PC-3 (cell line): ENCODE results near the gene FRAT2. TPM values are rescaled to one million over a fixed set of nuclear protein-coding genes. Genes with fewer than 3 reads are reported as not detected.

ENCODE experiments used
- ATAC-seq: fragments of 200-7000 bp; cut with Tn5 transposase; 2 replicates; pipeline ENCODE4 v1.9.1; 2020; ENCODE audit warnings: mild to moderate bottlenecking, moderate library complexity
- BruUV-seq: library from RNA; stranded (reverse); fragments of 400-500 nt; replicated peaks from 2 replicates; lab custom pipeline; 2021; lab: Mats Ljungman, UMichigan
- CTCF ChIA-PET: fragments of 300-600 bp; sonication (Branson Sonifier 250); formaldehyde crosslinking; loops from one replicate; lab custom pipeline; 2022; ENCODE audit warnings: antibody characterized with exemption; lab: Charles Lee
- POLR2A ChIA-PET: fragments of 300-600 bp; sonication (Branson Sonifier 250); formaldehyde crosslinking; loops from one replicate; lab custom pipeline; 2022; ENCODE audit warnings: antibody characterized with exemption; ENCODE audit not compliant: unreplicated experiment; lab: Charles Lee
- DNase-seq: peaks from one replicate; pipeline ENCODE4 v3.0.0-alpha.2; 2015
- H2AFZ ChIP-seq: fragments of 300-600 bp; sonication (generic); 2 replicates; pipeline ENCODE4 v1.6.0; 2016; ENCODE audit warnings: antibody characterized with exemption, low read length
- H3F3A ChIP-seq: fragments of 300-600 bp; sonication (generic); one replicate; pipeline ENCODE4 v1.6.0; 2017; ENCODE audit warnings: antibody characterized with exemption, low read length, control low read depth, mild to moderate bottlenecking; ENCODE audit not compliant: unreplicated experiment
- H3K27ac ChIP-seq: fragments of 300-600 bp; sonication (generic); 2 replicates; pipeline ENCODE4 v1.5.1; 2016; ENCODE audit warnings: mild to moderate bottlenecking, low read length
- H3K27me3 ChIP-seq: fragments of 300-600 bp; sonication (generic); 2 replicates; pipeline ENCODE4 v1.6.1; 2016; ENCODE audit warnings: low read length, mixed read lengths
- H3K36me3 ChIP-seq: fragments of 300-600 bp; sonication (generic); 2 replicates; pipeline ENCODE4 v1.6.1; 2016; ENCODE audit warnings: low read depth, mixed run types, low read length, mixed read lengths
- H3K4me1 ChIP-seq: fragments of 300-600 bp; sonication (generic); 2 replicates; pipeline ENCODE4 v1.5.1; 2016; ENCODE audit warnings: low read length; ENCODE audit not compliant: insufficient read depth
- H3K4me2 ChIP-seq: fragments of 300-600 bp; sonication (generic); 2 replicates; pipeline ENCODE4 v1.6.0; 2016; ENCODE audit warnings: low read length
- H3K4me3 ChIP-seq: fragments of 300-600 bp; sonication (generic); 2 replicates; pipeline ENCODE4 v1.5.1; 2016; ENCODE audit warnings: mild to moderate bottlenecking, low read length, mixed read lengths
- H3K79me2 ChIP-seq: fragments of 300-600 bp; sonication (generic); 2 replicates; pipeline ENCODE4 v1.6.1; 2017; ENCODE audit warnings: low read length, mixed read lengths
- H3K9ac ChIP-seq: fragments of 300-600 bp; sonication (generic); 2 replicates; pipeline ENCODE4 v1.6.0; 2016; ENCODE audit warnings: mild to moderate bottlenecking, low read length
- H3K9me2 ChIP-seq: fragments of 300-600 bp; sonication (generic); replicated peaks from 2 replicates; pipeline ENCODE4 v1.6.1; 2016; ENCODE audit warnings: mixed run types, low read length, mixed read lengths
- H3K9me3 ChIP-seq: fragments of 300-600 bp; sonication (generic); 2 replicates; pipeline ENCODE4 v1.6.1; 2016; ENCODE audit warnings: low read length, mixed read lengths
- H4K20me1 ChIP-seq: fragments of 300-600 bp; sonication (generic); 2 replicates; pipeline ENCODE4 v1.6.1; 2016; ENCODE audit warnings: low read length, mixed read lengths
- EZH2 ChIP-seq: fragments of 300-600 bp; sonication (generic); IDR thresholded peaks from one replicate; pipeline ENCODE4 v1.6.1; 2017; ENCODE audit warnings: antibody characterized with exemption, mild to moderate bottlenecking, low read length; ENCODE audit not compliant: unreplicated experiment
- EZH2phosphoT487 ChIP-seq: fragments of 300-600 bp; sonication (generic); IDR thresholded peaks from 2 replicates; pipeline ENCODE4 v1.6.1; 2018; ENCODE audit warnings: mild to moderate bottlenecking, antibody characterized with exemption, low read length, borderline replicate concordance
- intact Hi-C: fragments of 100-400 bp; cut with micrococcal nuclease; formaldehyde crosslinking; loops from 2 replicates; pipeline ENCODE4 v1.9.0; 2023
- total RNA-seq: library from RNA; depleted of rRNA; stranded (reverse); fragments of >200 nt; gene quantifications from 2 replicates; pipeline ENCODE4 v1.2.3, GENCODE V29; 2014
- TF ChIP-seq, protein P1 (sequence below): fragments of 300-600 bp; sonication (generic); conservative IDR thresholded peaks from 2 replicates; pipeline ENCODE4 v1.5.1; 2017; ENCODE audit warnings: antibody characterized with exemption, low read depth, mild to moderate bottlenecking, low read length

Gene FRAT2
- total RNA-seq, 1 experiment from 2014 or later: 19.2 TPM

DNA sequence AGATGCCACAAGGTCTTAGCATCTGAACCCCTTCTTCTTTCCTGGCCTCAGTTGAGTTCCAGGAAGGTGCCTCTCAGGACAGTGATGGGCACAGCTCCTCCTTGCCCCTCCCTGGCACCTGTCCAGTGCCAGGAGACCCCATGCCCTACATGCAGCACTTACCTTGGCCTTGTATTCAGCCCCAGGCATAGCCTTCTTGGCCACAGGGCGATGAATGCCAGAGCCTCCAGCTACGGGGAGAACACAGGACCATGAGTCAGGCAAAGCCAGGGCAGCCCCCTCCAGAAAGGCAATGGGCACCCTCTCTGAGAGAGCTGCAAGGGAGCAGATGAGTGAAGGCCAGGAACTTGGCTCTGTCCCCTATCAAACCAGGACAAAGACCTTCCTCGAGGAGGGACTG lies 24.3 kb upstream of the FRAT2 start:
- Histone ChIP-seq H3K9me2 (no peaks in the 10 kb centered on the region), H4K20me1 (no peaks in the 10 kb centered on the region), H3F3A (no peaks in the 10 kb centered on the region), H3K4me1 (no peaks in the 10 kb centered on the region), H3K4me3 (no peak overlapping the region), H3K27me3 (no peaks in the 10 kb centered on the region), H3K9me3 (no peaks in the 10 kb centered on the region), H2AFZ (no peak overlapping the region), H3K9ac (no peak overlapping the region), H3K36me3 (peaks cover 15% of the 10 kb centered on the region), H3K4me2 (no peak overlapping the region), H3K27ac (no peak overlapping the region), H3K79me2 (no peaks in the 10 kb centered on the region)
- ChIA-PET CTCF (no interaction called here), POLR2A (no interaction called here)
- ATAC-seq (no peak), DNase-seq (no peak)
- TF ChIP-seq, protein P1, sequence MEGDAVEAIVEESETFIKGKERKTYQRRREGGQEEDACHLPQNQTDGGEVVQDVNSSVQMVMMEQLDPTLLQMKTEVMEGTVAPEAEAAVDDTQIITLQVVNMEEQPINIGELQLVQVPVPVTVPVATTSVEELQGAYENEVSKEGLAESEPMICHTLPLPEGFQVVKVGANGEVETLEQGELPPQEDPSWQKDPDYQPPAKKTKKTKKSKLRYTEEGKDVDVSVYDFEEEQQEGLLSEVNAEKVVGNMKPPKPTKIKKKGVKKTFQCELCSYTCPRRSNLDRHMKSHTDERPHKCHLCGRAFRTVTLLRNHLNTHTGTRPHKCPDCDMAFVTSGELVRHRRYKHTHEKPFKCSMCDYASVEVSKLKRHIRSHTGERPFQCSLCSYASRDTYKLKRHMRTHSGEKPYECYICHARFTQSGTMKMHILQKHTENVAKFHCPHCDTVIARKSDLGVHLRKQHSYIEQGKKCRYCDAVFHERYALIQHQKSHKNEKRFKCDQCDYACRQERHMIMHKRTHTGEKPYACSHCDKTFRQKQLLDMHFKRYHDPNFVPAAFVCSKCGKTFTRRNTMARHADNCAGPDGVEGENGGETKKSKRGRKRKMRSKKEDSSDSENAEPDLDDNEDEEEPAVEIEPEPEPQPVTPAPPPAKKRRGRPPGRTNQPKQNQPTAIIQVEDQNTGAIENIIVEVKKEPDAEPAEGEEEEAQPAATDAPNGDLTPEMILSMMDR: no peak
- TF ChIP-seq EZH2phosphoT487 (no peak), EZH2 (no peak)
- intact Hi-C loops: no loop called here
- no TSS peak for BruUV-seq

GRCh38 chr10:97358349-97358748 lies 23.8 kb upstream of the FRAT2 start:
- H3K36me3 ChIP-seq: peaks cover 15% of the 10 kb centered on the region
- no peak overlapping the region for H2AFZ ChIP-seq
- no peak for DNase-seq
- no peaks in the 10 kb centered on the region for H3F3A ChIP-seq
- intact Hi-C loops: no loop called here
- no peaks in the 10 kb centered on the region for H3K9me3 ChIP-seq
- H3K4me2 ChIP-seq: no peak overlapping the region
- no peaks in the 10 kb centered on the region for H3K79me2 ChIP-seq
- no peak overlapping the region for H3K27ac ChIP-seq
- ChIA-PET POLR2A (no interaction called here), CTCF (interaction anchor here (0.6 kb wide), 1 partner anchor 353 kb away, joined by 4 read pairs; no protein-coding TSS in a partner anchor)
- H3K27me3 ChIP-seq: no peaks in the 10 kb centered on the region
- no TSS peak for BruUV-seq
- H3K9me2 ChIP-seq: no peaks in the 10 kb centered on the region
- H3K4me3 ChIP-seq: no peak overlapping the region
- no peak overlapping the region for H3K9ac ChIP-seq
- no peak for ATAC-seq
- TF ChIP-seq EZH2: no peak
- no peak for TF ChIP-seq EZH2phosphoT487
- TF ChIP-seq, protein P1: no peak
- H3K4me1 ChIP-seq: no peaks in the 10 kb centered on the region
- no peaks in the 10 kb centered on the region for H4K20me1 ChIP-seq

DNA sequence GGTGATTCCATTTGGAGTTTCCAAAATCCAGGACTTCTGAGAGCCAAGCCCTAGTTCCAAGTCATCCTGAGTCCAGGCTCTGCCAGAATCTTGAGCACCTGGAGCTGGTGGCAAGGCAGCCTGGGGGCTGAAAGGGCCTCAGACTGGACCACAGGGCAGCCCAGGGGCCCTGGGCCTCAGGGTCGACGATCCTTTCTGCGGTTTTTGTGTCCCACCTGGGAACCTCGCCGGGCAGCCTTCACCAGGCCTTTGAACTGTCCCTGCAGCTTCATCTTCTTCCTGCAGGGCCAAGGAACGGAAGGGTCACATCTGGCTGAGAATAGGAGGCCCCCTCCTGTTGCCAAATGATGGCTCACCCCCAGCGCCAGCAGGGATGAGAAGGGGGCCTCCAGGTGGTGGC lies 22.4 kb upstream of the FRAT2 start:
- Histone ChIP-seq H3K27ac (no peak overlapping the region), H3K4me2 (no peak overlapping the region), H3K27me3 (no peaks in the 10 kb centered on the region), H2AFZ (no peak overlapping the region), H3K4me1 (no peaks in the 10 kb centered on the region), H3K9ac (no peak overlapping the region), H3K36me3 (peaks cover 19% of the 10 kb centered on the region), H3K9me2 (no peaks in the 10 kb centered on the region), H4K20me1 (no peaks in the 10 kb centered on the region), H3K79me2 (no peaks in the 10 kb centered on the region), H3F3A (no peaks in the 10 kb centered on the region), H3K4me3 (no peak overlapping the region), H3K9me3 (no peaks in the 10 kb centered on the region)
- CTCF ChIA-PET: no interaction called here
- intact Hi-C loops: no loop called here
- no TSS peak for BruUV-seq
- POLR2A ChIA-PET: no interaction called here
- TF ChIP-seq EZH2phosphoT487 (no peak), EZH2 (no peak)
- TF ChIP-seq, protein P1: no peak
- no peak for DNase-seq
- ATAC-seq: no peak
